HL-60/S4 treated with phorbol 12-myristate 13-acetate at 8.2 ng/mL for 4 days and 3 days (cell line): ENCODE data around the gene LCN1.

Source experiments
- in situ Hi-C: fragments of 300-500 bp; cut with MboI; formaldehyde crosslinking; loops from 2 replicates; pipeline ENCODE4 v1.15.0; 2022; ENCODE audit warnings: low sequenced_read_pairs

The LCN1 gene

GRCh38 chr9:135565636-135566035 is 44.4 kb downstream of the LCN1 start:
- in situ Hi-C loops = no loop called here

GRCh38 chr9:135566552-135566951 is 45.3 kb downstream of the LCN1 start:
- in situ Hi-C loops = no loop called here

GRCh38 chr9:135567311-135567710 is 46.1 kb downstream of the LCN1 start:
- in situ Hi-C loops = no loop called here

GRCh38 chr9:135568026-135568425 is 46.8 kb downstream of the LCN1 start:
- in situ Hi-C loops = no loop called here

- in situ Hi-C loops = no loop called here
Observed at GRCh38 chr9:135570456-135570855, 49.2 kb downstream of the LCN1 start.

GRCh38 chr9:135572233-135572632 is 51.0 kb downstream of the LCN1 start:
- in situ Hi-C loops = no loop called here

GRCh38 chr9:135573124-135573523 is 51.9 kb downstream of the LCN1 start:
- in situ Hi-C loops = no loop called here

- in situ Hi-C loops = no loop called here
Observed at GRCh38 chr9:135574331-135574730, 53.1 kb downstream of the LCN1 start.

GRCh38 chr9:135574943-135575342 is 53.7 kb downstream of the LCN1 start:
- in situ Hi-C loops = no loop called here
